ENCODE results near the gene KRTAP12-2.
"Not testable (repeated sequence)": the region's sequence is repeated elsewhere in the genome, so short reads cannot be mapped to it uniquely, and the experiment has no call there.

The KRTAP12-2 gene

DNA sequence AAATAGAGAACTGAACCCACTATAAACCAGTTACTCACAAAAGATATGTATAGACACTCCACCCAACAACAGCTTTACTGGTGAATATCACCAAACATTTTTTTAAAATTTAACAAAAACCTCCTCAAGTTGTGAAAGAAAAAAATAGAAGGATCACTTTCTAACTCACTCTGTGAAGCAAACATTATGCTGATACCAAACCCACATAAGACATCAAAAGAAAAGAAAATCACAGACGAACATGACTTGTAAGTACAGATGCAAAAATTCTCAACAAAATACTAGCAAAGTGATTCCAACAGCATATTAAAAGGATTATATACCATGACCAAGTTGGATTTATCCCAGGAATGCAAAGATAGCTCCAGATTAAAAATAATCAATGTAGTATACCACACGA is 25.0 kb upstream of the KRTAP12-2 start:
- Histone ChIP-seq H4K20me1 (ENCODE audit: insufficient read depth, low read length) (no peaks in the 10 kb centered on the region), H3K27ac (ENCODE audit: low read length) (no peak overlapping the region), H3K36me3 (replicated peaks; ENCODE audit: insufficient read depth, low read length) (no peaks in the 10 kb centered on the region), H3F3A (ENCODE audit: insufficient read depth, low read length) (no peaks in the 10 kb centered on the region), H3K4me1 (ENCODE audit: low read length) (no peaks in the 10 kb centered on the region), H3K9ac (ENCODE audit: low read length) (no peak overlapping the region), H3K4me2 (ENCODE audit: low read depth, low read length) (no peak overlapping the region), H3K79me2 (ENCODE audit: low read length) (no peaks in the 10 kb centered on the region), H3K27me3 (replicated peaks; ENCODE audit: insufficient read depth, low read length) (peaks cover 98% of the 10 kb centered on the region), H3K9me3 (replicated peaks; ENCODE audit: insufficient read depth, low read length) (no peaks in the 10 kb centered on the region), H2AFZ (ENCODE audit: low read length) (no peak overlapping the region), H3K4me3 (ENCODE audit: low read length) (no peak overlapping the region), H3K9me2 (replicated peaks; ENCODE audit: insufficient read depth, low read length) (no peaks in the 10 kb centered on the region)
- TF ChIP-seq EZH2 (optimal IDR thresholded peaks at IDR 0.05; ENCODE audit: low read depth, low read length), result no peak
- no peak for DNase-seq

GRCh38 chr21:44689740-44690139 is 23.0 kb upstream of the KRTAP12-2 start:
- H3K36me3 ChIP-seq (replicated peaks; ENCODE audit: insufficient read depth, low read length); H3K9me2 ChIP-seq (replicated peaks; ENCODE audit: insufficient read depth, low read length); H3K79me2 ChIP-seq (ENCODE audit: low read length); H2AFZ ChIP-seq (ENCODE audit: low read length); H3F3A ChIP-seq (ENCODE audit: insufficient read depth, low read length); H3K4me2 ChIP-seq (ENCODE audit: low read depth, low read length); H3K9ac ChIP-seq (ENCODE audit: low read length); H3K4me1 ChIP-seq (ENCODE audit: low read length); DNase-seq; H3K9me3 ChIP-seq (replicated peaks; ENCODE audit: insufficient read depth, low read length); H4K20me1 ChIP-seq (ENCODE audit: insufficient read depth, low read length); H3K4me3 ChIP-seq (ENCODE audit: low read length); H3K27ac ChIP-seq (ENCODE audit: low read length): not testable (repeated sequence)
- H3K27me3 ChIP-seq (replicated peaks; ENCODE audit: insufficient read depth, low read length), result peaks cover 97% of the 10 kb centered on the region

DNA sequence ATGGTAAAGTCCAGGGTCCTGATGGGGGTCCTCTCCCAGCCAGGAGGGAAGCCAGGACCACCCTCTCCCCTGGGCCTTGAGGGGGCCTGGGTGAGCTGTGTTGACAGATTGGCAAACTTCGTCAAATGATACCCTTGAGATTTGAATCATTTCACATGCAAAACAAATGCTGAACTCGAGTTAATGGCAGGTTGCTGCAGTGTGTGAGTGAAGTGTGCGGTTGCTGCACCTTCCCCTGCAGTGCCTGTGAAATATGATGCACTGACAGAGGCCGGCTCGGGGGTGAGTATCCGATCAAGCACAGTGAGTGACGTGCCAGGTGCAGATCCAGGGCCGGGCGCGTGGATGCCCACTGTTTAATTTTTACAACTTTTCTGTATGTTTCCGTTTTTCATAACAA is 20.9 kb upstream of the KRTAP12-2 start:
- DNase-seq, result no peak
- TF ChIP-seq, protein P1, sequence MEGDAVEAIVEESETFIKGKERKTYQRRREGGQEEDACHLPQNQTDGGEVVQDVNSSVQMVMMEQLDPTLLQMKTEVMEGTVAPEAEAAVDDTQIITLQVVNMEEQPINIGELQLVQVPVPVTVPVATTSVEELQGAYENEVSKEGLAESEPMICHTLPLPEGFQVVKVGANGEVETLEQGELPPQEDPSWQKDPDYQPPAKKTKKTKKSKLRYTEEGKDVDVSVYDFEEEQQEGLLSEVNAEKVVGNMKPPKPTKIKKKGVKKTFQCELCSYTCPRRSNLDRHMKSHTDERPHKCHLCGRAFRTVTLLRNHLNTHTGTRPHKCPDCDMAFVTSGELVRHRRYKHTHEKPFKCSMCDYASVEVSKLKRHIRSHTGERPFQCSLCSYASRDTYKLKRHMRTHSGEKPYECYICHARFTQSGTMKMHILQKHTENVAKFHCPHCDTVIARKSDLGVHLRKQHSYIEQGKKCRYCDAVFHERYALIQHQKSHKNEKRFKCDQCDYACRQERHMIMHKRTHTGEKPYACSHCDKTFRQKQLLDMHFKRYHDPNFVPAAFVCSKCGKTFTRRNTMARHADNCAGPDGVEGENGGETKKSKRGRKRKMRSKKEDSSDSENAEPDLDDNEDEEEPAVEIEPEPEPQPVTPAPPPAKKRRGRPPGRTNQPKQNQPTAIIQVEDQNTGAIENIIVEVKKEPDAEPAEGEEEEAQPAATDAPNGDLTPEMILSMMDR (IDR thresholded peaks at IDR 0.05; ENCODE audit: low read length), result no peak
- no peak for TF ChIP-seq EZH2 (optimal IDR thresholded peaks at IDR 0.05; ENCODE audit: low read depth, low read length)
- TF ChIP-seq EZH2phosphoT487 (IDR thresholded peaks at IDR 0.05; ENCODE audit: low read length), result no peak
- no peak overlapping the region for H2AFZ ChIP-seq (ENCODE audit: low read length)
- no peak overlapping the region for H3K9ac ChIP-seq (ENCODE audit: low read length)
- H4K20me1 ChIP-seq (ENCODE audit: insufficient read depth, low read length), result no peaks in the 10 kb centered on the region
- no peaks in the 10 kb centered on the region for H3K9me2 ChIP-seq (replicated peaks; ENCODE audit: insufficient read depth, low read length)
- H3K4me3 ChIP-seq (ENCODE audit: low read length), result no peak overlapping the region
- H3K4me2 ChIP-seq (ENCODE audit: low read depth, low read length), result no peak overlapping the region
- no peaks in the 10 kb centered on the region for H3K9me3 ChIP-seq (replicated peaks; ENCODE audit: insufficient read depth, low read length)
- peaks cover 97% of the 10 kb centered on the region for H3K27me3 ChIP-seq (replicated peaks; ENCODE audit: insufficient read depth, low read length)
- no peak overlapping the region for H3K27ac ChIP-seq (ENCODE audit: low read length)
- no peaks in the 10 kb centered on the region for H3K36me3 ChIP-seq (replicated peaks; ENCODE audit: insufficient read depth, low read length)
- H3K79me2 ChIP-seq (ENCODE audit: low read length), result no peaks in the 10 kb centered on the region
- H3K4me1 ChIP-seq (ENCODE audit: low read length), result no peaks in the 10 kb centered on the region
- H3F3A ChIP-seq (ENCODE audit: insufficient read depth, low read length), result no peaks in the 10 kb centered on the region

DNA sequence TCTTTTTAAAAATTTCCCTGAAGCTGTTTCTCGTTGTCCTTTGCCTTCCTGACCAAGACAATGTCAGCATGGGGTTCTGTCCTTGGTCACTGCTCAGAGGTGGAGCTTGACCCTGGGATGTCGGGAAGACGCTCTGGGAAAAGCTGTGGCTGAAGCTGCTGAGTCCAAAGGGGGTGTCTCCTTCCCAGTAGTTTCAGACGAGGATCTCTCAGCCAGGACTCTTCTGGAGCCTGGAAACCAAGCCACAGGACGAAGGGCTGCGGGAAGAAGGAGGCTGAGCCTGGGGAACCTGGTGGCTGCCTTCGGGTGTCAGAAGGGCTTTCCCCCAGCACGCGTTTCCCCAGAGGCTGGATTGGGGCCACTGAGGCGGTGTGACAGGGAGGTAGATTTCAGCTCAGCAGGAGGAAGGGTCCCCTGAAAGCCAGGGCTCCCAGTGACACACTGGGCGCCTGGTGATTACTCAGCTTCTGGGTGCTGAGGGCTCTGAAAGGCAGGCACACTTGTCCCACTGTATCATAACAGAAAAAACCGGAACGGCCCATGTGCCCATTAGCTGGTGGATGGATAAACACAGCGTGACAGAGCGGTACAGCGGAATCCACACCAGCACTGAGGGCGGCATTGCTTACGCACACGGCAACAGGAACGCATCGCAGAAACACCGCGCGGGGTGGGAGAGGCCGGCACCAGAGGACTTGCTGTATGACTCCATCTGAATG is 20.3 kb upstream of the KRTAP12-2 start:
- no peak for DNase-seq
- Histone ChIP-seq H3F3A (ENCODE audit: insufficient read depth, low read length) (no peaks in the 10 kb centered on the region), H3K9me2 (replicated peaks; ENCODE audit: insufficient read depth, low read length) (no peaks in the 10 kb centered on the region), H3K36me3 (replicated peaks; ENCODE audit: insufficient read depth, low read length) (no peaks in the 10 kb centered on the region), H4K20me1 (ENCODE audit: insufficient read depth, low read length) (no peaks in the 10 kb centered on the region), H3K4me3 (ENCODE audit: low read length) (no peak overlapping the region), H3K9ac (ENCODE audit: low read length) (no peak overlapping the region), H3K4me2 (ENCODE audit: low read depth, low read length) (no peak overlapping the region), H3K9me3 (replicated peaks; ENCODE audit: insufficient read depth, low read length) (no peaks in the 10 kb centered on the region), H3K27ac (ENCODE audit: low read length) (no peak overlapping the region), H3K27me3 (replicated peaks; ENCODE audit: insufficient read depth, low read length) (peaks cover 97% of the 10 kb centered on the region), H2AFZ (ENCODE audit: low read length) (no peak overlapping the region), H3K79me2 (ENCODE audit: low read length) (no peaks in the 10 kb centered on the region), H3K4me1 (ENCODE audit: low read length) (no peaks in the 10 kb centered on the region)
- TF ChIP-seq, protein P1 (IDR thresholded peaks at IDR 0.05; ENCODE audit: low read length), result no peak
- TF ChIP-seq EZH2 (optimal IDR thresholded peaks at IDR 0.05; ENCODE audit: low read depth, low read length), result no peak
- no peak for TF ChIP-seq EZH2phosphoT487 (IDR thresholded peaks at IDR 0.05; ENCODE audit: low read length)

All from MM.1S (cell line).